Measurements from ENCODE around the gene SERPINE2.

- TF ChIP-seq POLR2A (IDR thresholded peaks at IDR 0.05) = no peak
- TF ChIP-seq, protein P1, sequence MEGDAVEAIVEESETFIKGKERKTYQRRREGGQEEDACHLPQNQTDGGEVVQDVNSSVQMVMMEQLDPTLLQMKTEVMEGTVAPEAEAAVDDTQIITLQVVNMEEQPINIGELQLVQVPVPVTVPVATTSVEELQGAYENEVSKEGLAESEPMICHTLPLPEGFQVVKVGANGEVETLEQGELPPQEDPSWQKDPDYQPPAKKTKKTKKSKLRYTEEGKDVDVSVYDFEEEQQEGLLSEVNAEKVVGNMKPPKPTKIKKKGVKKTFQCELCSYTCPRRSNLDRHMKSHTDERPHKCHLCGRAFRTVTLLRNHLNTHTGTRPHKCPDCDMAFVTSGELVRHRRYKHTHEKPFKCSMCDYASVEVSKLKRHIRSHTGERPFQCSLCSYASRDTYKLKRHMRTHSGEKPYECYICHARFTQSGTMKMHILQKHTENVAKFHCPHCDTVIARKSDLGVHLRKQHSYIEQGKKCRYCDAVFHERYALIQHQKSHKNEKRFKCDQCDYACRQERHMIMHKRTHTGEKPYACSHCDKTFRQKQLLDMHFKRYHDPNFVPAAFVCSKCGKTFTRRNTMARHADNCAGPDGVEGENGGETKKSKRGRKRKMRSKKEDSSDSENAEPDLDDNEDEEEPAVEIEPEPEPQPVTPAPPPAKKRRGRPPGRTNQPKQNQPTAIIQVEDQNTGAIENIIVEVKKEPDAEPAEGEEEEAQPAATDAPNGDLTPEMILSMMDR (IDR thresholded peaks at IDR 0.05) = no peak
Observed at GRCh38 chr2:223979730-223980396, 59.2 kb downstream of the SERPINE2 start.

Measured in ovary (tissue), 3 donors.